Hepatocyte (in vitro differentiated cells): ENCODE results near the gene RCAN2.

Source experiments
- EZH2phosphoT487 ChIP-seq: fragments of 200-600 bp; sonication (generic); IDR thresholded peaks from one replicate; pipeline ENCODE4 v1.6.1; 2018; ENCODE audit warnings: antibody characterized with exemption, mild to moderate bottlenecking, low read depth, moderate library complexity; ENCODE audit not compliant: unreplicated experiment, severe bottlenecking
- TF ChIP-seq, protein P1 (sequence below): fragments of 200-600 bp; sonication (generic); IDR thresholded peaks from 2 replicates; pipeline ENCODE4 v1.5.1; 2016; ENCODE audit warnings: antibody characterized with exemption, mild to moderate bottlenecking; ENCODE audit not compliant: poor library complexity

DNA sequence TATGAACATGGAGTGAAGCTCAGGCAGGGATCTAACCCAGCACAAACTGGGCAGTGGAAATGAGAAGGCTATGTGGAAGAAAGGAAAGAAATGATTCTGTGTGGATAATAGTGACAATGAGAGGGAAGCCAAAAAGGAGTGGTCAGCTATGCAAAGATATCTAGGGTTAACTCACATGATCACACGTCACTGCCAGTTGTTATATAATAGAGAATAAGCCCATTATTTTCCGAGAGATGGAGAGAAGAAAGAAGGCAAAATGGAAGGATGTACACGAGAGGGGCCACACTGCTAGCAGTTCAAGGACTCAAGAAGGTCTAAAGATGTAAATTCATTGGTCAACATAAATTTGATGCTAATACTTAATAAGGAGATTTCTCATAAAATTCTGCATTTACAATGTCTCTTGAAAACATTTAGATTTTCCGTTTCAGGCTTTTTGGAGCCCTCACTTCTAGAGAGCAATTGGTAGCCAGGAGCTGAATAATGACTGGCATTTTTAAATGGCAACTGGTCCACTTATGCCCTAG is 18.8 kb upstream of the RCAN2 start:
- TF ChIP-seq EZH2phosphoT487, result no peak
- TF ChIP-seq, protein P1, sequence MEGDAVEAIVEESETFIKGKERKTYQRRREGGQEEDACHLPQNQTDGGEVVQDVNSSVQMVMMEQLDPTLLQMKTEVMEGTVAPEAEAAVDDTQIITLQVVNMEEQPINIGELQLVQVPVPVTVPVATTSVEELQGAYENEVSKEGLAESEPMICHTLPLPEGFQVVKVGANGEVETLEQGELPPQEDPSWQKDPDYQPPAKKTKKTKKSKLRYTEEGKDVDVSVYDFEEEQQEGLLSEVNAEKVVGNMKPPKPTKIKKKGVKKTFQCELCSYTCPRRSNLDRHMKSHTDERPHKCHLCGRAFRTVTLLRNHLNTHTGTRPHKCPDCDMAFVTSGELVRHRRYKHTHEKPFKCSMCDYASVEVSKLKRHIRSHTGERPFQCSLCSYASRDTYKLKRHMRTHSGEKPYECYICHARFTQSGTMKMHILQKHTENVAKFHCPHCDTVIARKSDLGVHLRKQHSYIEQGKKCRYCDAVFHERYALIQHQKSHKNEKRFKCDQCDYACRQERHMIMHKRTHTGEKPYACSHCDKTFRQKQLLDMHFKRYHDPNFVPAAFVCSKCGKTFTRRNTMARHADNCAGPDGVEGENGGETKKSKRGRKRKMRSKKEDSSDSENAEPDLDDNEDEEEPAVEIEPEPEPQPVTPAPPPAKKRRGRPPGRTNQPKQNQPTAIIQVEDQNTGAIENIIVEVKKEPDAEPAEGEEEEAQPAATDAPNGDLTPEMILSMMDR, result no peak
